SK-N-SH (cell line): ENCODE results near the gene SPRED3. TPM values are rescaled to one million over a fixed set of nuclear protein-coding genes. Genes with fewer than 3 reads are reported as not detected.

ENCODE experiments used
- CTCF ChIA-PET: fragments of 300-600, 350-600 bp; formaldehyde crosslinking; extraction: SDS; loops from one replicate; lab custom pipeline; 2021; lab: Yijun Ruan, JAX
- POLR2A ChIA-PET: fragments of 350-600 bp; sonication (Branson Sonifier 250); formaldehyde crosslinking; extraction: SDS; loops from one replicate; lab custom pipeline; 2020; ENCODE audit warnings: antibody characterized with exemption, inconsistent platforms; lab: Yijun Ruan, JAX
- DNase-seq: peaks from one replicate; pipeline ENCODE4 v3.0.0; 2012
- H2AFZ ChIP-seq: fragments of 200-600 bp; sonication (generic); 2 replicates; pipeline ENCODE4 v1.8.1; 2016; ENCODE audit warnings: antibody characterized with exemption, mild to moderate bottlenecking, low read depth
- H3F3A ChIP-seq: fragments of 200-600 bp; sonication (generic); replicated peaks from 2 replicates; pipeline ENCODE3; 2016; ENCODE audit warnings: antibody characterized with exemption, mild to moderate bottlenecking; ENCODE audit not compliant: insufficient read depth
- H3K27ac ChIP-seq, 2 experiments: fragments of 200-500 bp in 1 of 2; fragments of 200-600 bp in 1 of 2; sonication (Bioruptor generic) in 1 of 2; sonication (generic), shearing (Covaris generic) in 1 of 2; 2 replicates each; pipeline versions ENCODE4 v1.5.1 to v1.6.1; 2014 to 2016; ENCODE audit warnings: low read depth in 2 of 2, inconsistent platforms in 1 of 2, low read length in 1 of 2, mild to moderate bottlenecking in 1 of 2, mixed read lengths in 1 of 2
- H3K27me3 ChIP-seq: fragments of 200-600 bp; sonication (generic), shearing (Covaris generic); 2 replicates; pipeline ENCODE4 v1.6.1; 2016; ENCODE audit warnings: mixed run types; ENCODE audit not compliant: insufficient read depth
- H3K36me3 ChIP-seq, 2 experiments: fragments of 200-500 bp in 1 of 2; fragments of 200-600 bp in 1 of 2; sonication (Bioruptor generic) in 1 of 2; sonication (generic) in 1 of 2; replicated peaks in 1 of 2; 2 replicates each; pipeline versions ENCODE3 to v1.5.1; 2014 to 2016; ENCODE audit warnings: low read length in 1 of 2, mild to moderate bottlenecking in 1 of 2; ENCODE audit not compliant: insufficient read depth in 2 of 2, control insufficient read depth in 1 of 2
- H3K4me1 ChIP-seq, 2 experiments: fragments of 200-500 bp in 1 of 2; fragments of 200-600 bp in 1 of 2; sonication (Bioruptor generic) in 1 of 2; sonication (generic), shearing (Covaris generic) in 1 of 2; 2 replicates each; pipeline versions ENCODE4 v1.5.1 to v1.6.1; 2014 to 2016; ENCODE audit warnings: low read depth in 1 of 2, low read length in 1 of 2, mixed run types in 1 of 2; ENCODE audit not compliant: insufficient read depth in 2 of 2, control insufficient read depth in 1 of 2
- H3K4me2 ChIP-seq: fragments of 200-600 bp; sonication (generic), shearing (Covaris generic); 2 replicates; pipeline ENCODE4 v1.6.1; 2017; ENCODE audit warnings: mixed run types
- H3K4me3 ChIP-seq, 2 experiments: fragments of 200-500 bp in 1 of 2; fragments of 200-600 bp in 1 of 2; sonication (Bioruptor generic) in 1 of 2; sonication (generic), shearing (Covaris generic) in 1 of 2; 2 replicates each; pipeline versions ENCODE4 v1.5.1 to v1.8.1; 2014 to 2016; ENCODE audit warnings: low read depth in 2 of 2, inconsistent platforms in 1 of 2, low read length in 1 of 2, mild to moderate bottlenecking in 1 of 2, mixed read lengths in 1 of 2, moderate library complexity in 1 of 2
- H3K79me2 ChIP-seq: fragments of 200-600 bp; sonication (generic); 2 replicates; pipeline ENCODE4 v1.8.1; 2017; ENCODE audit warnings: mild to moderate bottlenecking; ENCODE audit not compliant: insufficient read depth
- H3K9ac ChIP-seq: fragments of 200-600 bp; sonication (generic); 2 replicates; pipeline ENCODE4 v1.6.1; 2017; ENCODE audit warnings: mixed run types
- H3K9me2 ChIP-seq: fragments of 200-600 bp; sonication (generic); 2 replicates; pipeline ENCODE4 v1.6.1; 2017; ENCODE audit warnings: mixed run types
- H3K9me3 ChIP-seq: fragments of 200-600 bp; sonication (generic); 2 replicates; pipeline ENCODE4 v1.6.1; 2017; ENCODE audit warnings: mixed run types, mild to moderate bottlenecking, moderate library complexity
- H4K20me1 ChIP-seq: fragments of 200-600 bp; sonication (generic); 2 replicates; pipeline ENCODE4 v1.6.1; 2017; ENCODE audit warnings: mild to moderate bottlenecking, mixed run types; ENCODE audit not compliant: insufficient read depth
- CTCF ChIP-seq: fragments of 200-600 bp; sonication (generic); IDR thresholded peaks from 2 replicates; pipeline ENCODE4 v1.6.1; 2017; ENCODE audit warnings: antibody characterized with exemption, mild to moderate bottlenecking, moderate library complexity
- EZH2phosphoT487 ChIP-seq: fragments of 200-600 bp; sonication (generic); IDR thresholded peaks from 2 replicates; pipeline ENCODE4 v1.6.1; 2017; ENCODE audit warnings: low read depth, mixed run types, mild to moderate bottlenecking, antibody characterized with exemption, moderate library complexity, borderline replicate concordance
- FOSL2 ChIP-seq: IDR thresholded peaks from 2 replicates; pipeline ENCODE4 v1.4.0; 2012; ENCODE audit warnings: low read depth, mild to moderate bottlenecking, moderate library complexity, borderline replicate concordance
- FOXJ3 ChIP-seq: sonication (generic); formaldehyde crosslinking; IDR thresholded peaks from 2 replicates; pipeline ENCODE4 v1.5.1; 2020; ENCODE audit warnings: mild to moderate bottlenecking, missing genetic modification reagents
- GATA2 ChIP-seq: sonication (generic); formaldehyde crosslinking; IDR thresholded peaks from 2 replicates; pipeline ENCODE4 v1.5.0; 2020; ENCODE audit warnings: mild to moderate bottlenecking, missing genetic modification reagents
- MEF2A ChIP-seq: IDR thresholded peaks from 2 replicates; pipeline ENCODE4 v1.4.0; 2012; ENCODE audit warnings: low read depth, borderline replicate concordance
- NFIC ChIP-seq: IDR thresholded peaks from 2 replicates; pipeline ENCODE4 v1.4.0; 2012; ENCODE audit warnings: borderline replicate concordance
- POLR2AphosphoS5 ChIP-seq: IDR thresholded peaks from 2 replicates; pipeline ENCODE4 v1.6.1; 2012; ENCODE audit warnings: low read depth, low read length
- RCOR1 ChIP-seq: fragments of 150-350 bp; IDR thresholded peaks from 2 replicates; pipeline ENCODE4 v1.6.1; 2017; ENCODE audit warnings: antibody characterized with exemption, low read length
- REST ChIP-seq: IDR thresholded peaks from 2 replicates; pipeline ENCODE4 v1.6.1; 2012; ENCODE audit warnings: mild to moderate bottlenecking, low read depth, low read length, moderate library complexity
- RXRA ChIP-seq: IDR thresholded peaks from 2 replicates; pipeline ENCODE4 v1.4.0; 2012; ENCODE audit warnings: low read depth, mild to moderate bottlenecking, borderline replicate concordance
- SIN3A ChIP-seq: IDR thresholded peaks from 2 replicates; pipeline ENCODE4 v1.6.1; 2012; ENCODE audit warnings: low read depth, mild to moderate bottlenecking, low read length, moderate library complexity, borderline replicate concordance
- TAF1 ChIP-seq: IDR thresholded peaks from 2 replicates; pipeline ENCODE4 v1.6.1; 2012; ENCODE audit warnings: low read depth, mild to moderate bottlenecking, low read length, moderate library complexity, borderline replicate concordance
- TCF12 ChIP-seq: IDR thresholded peaks from 2 replicates; pipeline ENCODE4 v1.4.0; 2012
- TEAD4 ChIP-seq: IDR thresholded peaks from 2 replicates; pipeline ENCODE4 v1.4.0; 2012; ENCODE audit warnings: mild to moderate bottlenecking, borderline replicate concordance; ENCODE audit not compliant: insufficient read depth
- USF1 ChIP-seq: IDR thresholded peaks from 2 replicates; pipeline ENCODE4 v1.4.0; 2012; ENCODE audit warnings: low read depth, borderline replicate concordance
- USF2 ChIP-seq: fragments of 150-350 bp; IDR thresholded peaks from 2 replicates; pipeline ENCODE4 v1.6.1; 2017; ENCODE audit warnings: antibody characterized with exemption, low read length, low read depth, borderline replicate concordance
- YY1 ChIP-seq: IDR thresholded peaks from 2 replicates; pipeline ENCODE4 v1.4.0; 2012; ENCODE audit warnings: low read depth, mild to moderate bottlenecking
- WGBS: methylation state at CpG from one replicate; pipeline ENCODE4 v1.1.6; 2017; ENCODE audit warnings: low lambda C conversion rate; 5-methylcytosine and 5-hydroxymethylcytosine counted together
- polyA plus RNA-seq, 3 experiments: library from polyadenylated mRNA; depleted of rRNA; stranded (reverse); fragments of >200 nt; gene quantifications; 2 replicates each; pipeline ENCODE4 v1.2.3, GENCODE V29; 2012

SPRED3 gene
- polyA plus RNA-seq, 1 of the 3 experiments (the other 2 are of a cell fraction) = 11.1 TPM

- 52% methylated on average over 16 of the region's 16 CpGs for WGBS
- TF ChIP-seq FOSL2 (no peak), TAF1 (no peak), MEF2A (no peak), EZH2phosphoT487 (no peak), NFIC (no peak), CTCF (no peak), FOXJ3 (CRISPR knock-in tag) (no peak), TEAD4 (no peak), TCF12 (no peak), GATA2 (CRISPR knock-in tag) (no peak), SIN3A (no peak), REST (no peak), POLR2AphosphoS5 (no peak), RCOR1 (no peak), USF2 (no peak), YY1 (no peak), RXRA (no peak), USF1 (no peak)
- TF ChIP-seq, all 33 proteins: peak for 0
- H3K27ac ChIP-seq = no peak overlapping the region
- no peaks in the 10 kb centered on the region for H3K79me2 ChIP-seq
- H2AFZ ChIP-seq = no peak overlapping the region
- H4K20me1 ChIP-seq = no peaks in the 10 kb centered on the region
- no peak overlapping the region for H3K4me3 ChIP-seq
- no peak overlapping the region for H3K4me2 ChIP-seq
- no peaks in the 10 kb centered on the region for H3K36me3 ChIP-seq
- DNase-seq = no peak
- POLR2A ChIA-PET = interaction anchor here (0.6 kb wide), 1 partner anchor 297 kb away, joined by 5 read pairs; no protein-coding TSS in a partner anchor
- H3K9me3 ChIP-seq = no peaks in the 10 kb centered on the region
- peaks cover 0 to 6% of the 10 kb centered on the region in 2 experiments; a peak in 1 of 4 replicates for H3K4me1 ChIP-seq
- no peaks in the 10 kb centered on the region for H3K9me2 ChIP-seq
- H3K27me3 ChIP-seq = peaks cover 38% of the 10 kb centered on the region
- H3K9ac ChIP-seq = no peak overlapping the region
- CTCF ChIA-PET = no interaction called here
- no peaks in the 10 kb centered on the region for H3F3A ChIP-seq
Measured at GRCh38 chr19:38355728-38356725, 32.5 kb upstream of the SPRED3 start.
